Myocyte (in vitro differentiated cells): Measurements from ENCODE around the gene PSME2. TPM values are rescaled to one million over a fixed set of nuclear protein-coding genes. Genes with fewer than 3 reads are reported as not detected.
A peak's percentile ranks its signal among the peaks of the same experiment; 100 is the strongest.

Experiments used
- DNase-seq: peaks from one replicate; pipeline ENCODE4 v3.0.0-alpha.2; 2012; ENCODE audit warnings: low read depth
- total RNA-seq: library from RNA; depleted of rRNA; stranded (reverse); fragments of >200 nt; gene quantifications from 2 replicates; pipeline ENCODE4 v1.2.3, GENCODE V29; 2014

The PSME2 gene
- total RNA-seq, 1 donor from 2014 or later = 129 TPM

GRCh38 chr14:24179961-24180796, 33.8 kb upstream of the PSME2 start:
- peak; percentile 78 for DNase-seq

- peak; percentile 83 for DNase-seq
Measured at GRCh38 chr14:24179294-24179960, 33.0 kb upstream of the PSME2 start.

GRCh38 chr14:24178399-24179178, 32.2 kb upstream of the PSME2 start:
- DNase-seq = peak; percentile 22

- DNase-seq = no peak
Measured at GRCh38 chr14:24177891-24178290, 31.5 kb upstream of the PSME2 start.

GRCh38 chr14:24177041-24177825, 30.8 kb upstream of the PSME2 start:
- no peak for DNase-seq

- no peak for DNase-seq
Measured at GRCh38 chr14:24176599-24176998, 30.2 kb upstream of the PSME2 start.

- peak; percentile 38 for DNase-seq
Measured at GRCh38 chr14:24172871-24173281, 26.5 kb upstream of the PSME2 start.

GRCh38 chr14:24172261-24172860, 26.0 kb upstream of the PSME2 start:
- no peak for DNase-seq

- no peak for DNase-seq
Measured at GRCh38 chr14:24171422-24172260, 25.2 kb upstream of the PSME2 start, which contains the start of gene REC8. Gene REC8 (plus strand): TSS chr14:24172080. CDS start chr14:24172553, 473 bp downstream.

GRCh38 chr14:24167469-24168114, 21.2 kb upstream of the PSME2 start:
- no peak for DNase-seq

- no peak for DNase-seq
Measured at GRCh38 chr14:24165785-24166184, 19.4 kb upstream of the PSME2 start.

- DNase-seq = no peak
Measured at GRCh38 chr14:24164518-24164991, 18.1 kb upstream of the PSME2 start.

GRCh38 chr14:24162093-24162492, 15.7 kb upstream of the PSME2 start:
- no peak for DNase-seq

- DNase-seq = peak; percentile 96
Measured at GRCh38 chr14:24160850-24161804, 14.7 kb upstream of the PSME2 start, which contains the start of gene IRF9. Gene IRF9 (plus strand): TSS chr14:24161265. CDS start chr14:24162145, 880 bp downstream.

GRCh38 chr14:24160499-24160849, 14.1 kb upstream of the PSME2 start:
- no peak for DNase-seq

- DNase-seq = no peak
Measured at GRCh38 chr14:24159777-24160498, 13.5 kb upstream of the PSME2 start.

GRCh38 chr14:24157331-24157730, 10.9 kb upstream of the PSME2 start:
- no peak for DNase-seq
